HG03135 (cell line): ENCODE measurements around the gene TSC22D1.
"Not testable (repeated sequence)": the region's sequence is repeated elsewhere in the genome, so short reads cannot be mapped to it uniquely, and the experiment has no call there.

ENCODE experiments used
- ATAC-seq: cut with Tn5 transposase; IDR thresholded peaks from one replicate; pipeline ENCODE4 v1.9.1; 2021; ENCODE audit warnings: mild to moderate bottlenecking, moderate library complexity; ENCODE audit not compliant: unreplicated experiment

Gene TSC22D1

GRCh38 chr13:44573790-44574465, 2.2 kb downstream of the TSC22D1 start:
- ATAC-seq, result no peak

- ATAC-seq, result no peak
These were observed 3.1 kb downstream of the TSC22D1 start for GRCh38 chr13:44573071-44573470.

- no peak for ATAC-seq
These were observed 9.5 kb downstream of the TSC22D1 start for GRCh38 chr13:44566601-44567000.

GRCh38 chr13:44565881-44566280, 10.2 kb downstream of the TSC22D1 start:
- ATAC-seq, result no peak

- ATAC-seq, result no peak
These were observed 11.2 kb downstream of the TSC22D1 start for GRCh38 chr13:44564936-44565335.

- not testable (repeated sequence) for ATAC-seq
These were observed 13.3 kb downstream of the TSC22D1 start for GRCh38 chr13:44562853-44563252.

- ATAC-seq, result no peak
These were observed 14.8 kb downstream of the TSC22D1 start for GRCh38 chr13:44561351-44561750.

GRCh38 chr13:44557986-44558385, 18.1 kb downstream of the TSC22D1 start:
- no peak for ATAC-seq

GRCh38 chr13:44555207-44555606, 20.9 kb downstream of the TSC22D1 start:
- no peak for ATAC-seq

- ATAC-seq, result no peak
These were observed 26.7 kb downstream of the TSC22D1 start for GRCh38 chr13:44549476-44549875.

- ATAC-seq, result no peak
These were observed 30.0 kb downstream of the TSC22D1 start for GRCh38 chr13:44546164-44546563.

- ATAC-seq, result no peak
These were observed 32.8 kb downstream of the TSC22D1 start for GRCh38 chr13:44543369-44543768.

GRCh38 chr13:44542361-44542760, 33.8 kb downstream of the TSC22D1 start:
- ATAC-seq, result no peak

GRCh38 chr13:44541601-44542000, 34.5 kb downstream of the TSC22D1 start:
- no peak for ATAC-seq

GRCh38 chr13:44540761-44541434, 35.2 kb downstream of the TSC22D1 start:
- ATAC-seq, result no peak

GRCh38 chr13:44537248-44537647, 38.9 kb downstream of the TSC22D1 start:
- no peak for ATAC-seq

- ATAC-seq, result no peak
These were observed 52.7 kb downstream of the TSC22D1 start for GRCh38 chr13:44523146-44524015.

GRCh38 chr13:44519642-44520041, 56.5 kb downstream of the TSC22D1 start:
- ATAC-seq, result no peak

- ATAC-seq, result no peak
These were observed 59.4 kb downstream of the TSC22D1 start for GRCh38 chr13:44516771-44517170.

GRCh38 chr13:44514278-44514677, 61.9 kb downstream of the TSC22D1 start:
- ATAC-seq, result no peak

GRCh38 chr13:44509853-44510252, 66.3 kb downstream of the TSC22D1 start:
- not testable (repeated sequence) for ATAC-seq
